ENCODE measurements around the gene NCKAP5.

DNA sequence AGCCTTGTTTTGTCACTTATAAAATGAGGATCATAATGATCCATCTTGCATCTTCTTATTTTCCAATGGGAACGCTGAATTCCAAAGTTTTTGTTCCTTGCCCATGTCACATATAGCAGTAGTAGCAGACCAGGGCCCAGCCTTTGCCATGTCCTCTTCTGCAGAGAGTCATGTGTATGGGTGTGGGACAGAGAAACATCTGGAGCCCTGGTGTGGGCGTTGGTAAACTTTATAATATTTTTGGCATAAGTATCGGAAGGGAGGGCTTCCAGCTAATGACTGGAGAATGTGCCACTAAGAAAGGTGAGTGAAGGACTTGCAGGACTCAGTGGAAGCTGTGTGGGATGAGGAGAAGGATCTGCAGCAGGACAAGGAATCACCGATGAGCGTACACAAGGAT is 157.2 kb downstream of the NCKAP5 start:
- TF ChIP-seq EZH2 (IDR thresholded peaks at IDR 0.05; ENCODE audit: insufficient read depth, low read length): no peak
- TF ChIP-seq, protein P1, sequence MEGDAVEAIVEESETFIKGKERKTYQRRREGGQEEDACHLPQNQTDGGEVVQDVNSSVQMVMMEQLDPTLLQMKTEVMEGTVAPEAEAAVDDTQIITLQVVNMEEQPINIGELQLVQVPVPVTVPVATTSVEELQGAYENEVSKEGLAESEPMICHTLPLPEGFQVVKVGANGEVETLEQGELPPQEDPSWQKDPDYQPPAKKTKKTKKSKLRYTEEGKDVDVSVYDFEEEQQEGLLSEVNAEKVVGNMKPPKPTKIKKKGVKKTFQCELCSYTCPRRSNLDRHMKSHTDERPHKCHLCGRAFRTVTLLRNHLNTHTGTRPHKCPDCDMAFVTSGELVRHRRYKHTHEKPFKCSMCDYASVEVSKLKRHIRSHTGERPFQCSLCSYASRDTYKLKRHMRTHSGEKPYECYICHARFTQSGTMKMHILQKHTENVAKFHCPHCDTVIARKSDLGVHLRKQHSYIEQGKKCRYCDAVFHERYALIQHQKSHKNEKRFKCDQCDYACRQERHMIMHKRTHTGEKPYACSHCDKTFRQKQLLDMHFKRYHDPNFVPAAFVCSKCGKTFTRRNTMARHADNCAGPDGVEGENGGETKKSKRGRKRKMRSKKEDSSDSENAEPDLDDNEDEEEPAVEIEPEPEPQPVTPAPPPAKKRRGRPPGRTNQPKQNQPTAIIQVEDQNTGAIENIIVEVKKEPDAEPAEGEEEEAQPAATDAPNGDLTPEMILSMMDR (IDR thresholded peaks at IDR 0.05; ENCODE audit: insufficient read depth, low read depth, low read length): no peak
